GM19099 (cell line): Measurements from ENCODE around the gene DDX47.

ENCODE experiments used
- POLR2A ChIP-seq: IDR thresholded peaks from 3 replicates; pipeline ENCODE4 v1.6.1; 2011; ENCODE audit warnings: low read depth; ENCODE audit not compliant: insufficient read length; ENCODE audit errors: extremely low read depth

DDX47 gene

DNA sequence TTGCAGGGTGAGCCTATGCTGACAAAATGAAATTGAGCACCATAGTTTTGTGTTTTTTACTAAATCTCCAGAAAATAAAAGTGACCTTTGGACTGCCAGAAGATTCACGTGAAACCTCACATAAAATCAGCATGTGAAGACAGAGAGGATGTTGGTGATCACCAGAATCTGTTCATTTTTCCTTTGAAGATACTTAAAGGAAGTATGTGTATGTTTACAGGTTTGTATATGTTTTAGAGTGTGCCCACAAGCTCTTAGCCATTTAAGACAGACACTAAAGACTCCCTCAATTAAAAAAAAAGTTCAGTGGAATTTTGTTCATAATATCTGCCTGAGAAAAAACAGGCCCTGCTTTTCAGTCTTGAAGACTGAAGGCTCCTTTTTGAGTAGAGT lies 25.9 kb downstream of the DDX47 start:
- TF ChIP-seq POLR2A: no peak

DNA sequence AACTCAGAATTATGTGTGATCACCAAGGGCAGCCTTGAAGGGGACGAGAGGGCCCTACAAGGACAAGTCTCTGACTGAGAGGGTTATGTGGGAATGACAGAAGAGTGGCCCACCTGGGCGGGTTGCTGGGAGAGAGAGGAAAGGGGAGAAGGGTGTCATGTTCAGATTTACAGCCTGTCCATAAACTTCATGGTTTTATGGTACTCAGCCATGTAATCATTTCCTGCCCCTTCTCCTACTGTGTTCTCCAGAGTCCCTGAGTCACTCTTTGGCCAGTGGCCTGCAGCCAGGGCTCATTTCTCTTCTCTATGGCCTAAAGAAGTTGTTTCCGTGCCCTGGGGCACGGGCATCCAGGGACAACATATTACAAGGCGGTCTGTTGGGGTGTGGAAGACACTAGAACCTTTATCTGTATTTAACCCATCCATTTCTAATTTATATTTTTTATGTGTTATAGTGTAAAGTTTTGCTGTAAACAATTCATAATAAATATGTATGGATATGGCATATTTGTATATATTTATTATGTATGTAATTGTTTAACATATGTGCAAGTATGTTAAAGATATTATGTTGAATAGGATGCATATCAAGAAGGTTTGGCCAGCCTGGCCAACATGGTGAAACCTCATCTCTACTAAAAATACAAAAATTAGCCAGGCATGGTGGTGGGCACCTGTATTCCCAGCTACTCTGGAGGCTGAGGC lies 26.9 kb downstream of the DDX47 start:
- TF ChIP-seq POLR2A: no peak

DNA sequence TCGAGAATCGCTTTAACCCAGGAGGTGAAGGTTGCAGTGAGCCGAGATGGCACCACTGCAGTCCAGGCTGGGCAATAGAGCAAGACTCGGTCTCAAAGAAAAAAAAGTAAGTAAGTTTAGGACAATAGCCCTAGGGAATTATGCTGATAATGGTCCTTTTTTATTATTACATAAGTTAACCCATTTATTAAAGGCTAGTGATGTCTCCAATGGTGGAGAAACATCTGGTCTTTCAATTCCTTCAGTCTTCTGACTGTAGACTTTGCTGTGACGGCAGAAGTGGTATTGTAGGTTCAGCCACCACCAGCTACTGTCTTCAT lies 27.4 kb downstream of the DDX47 start:
- no peak for TF ChIP-seq POLR2A

DNA sequence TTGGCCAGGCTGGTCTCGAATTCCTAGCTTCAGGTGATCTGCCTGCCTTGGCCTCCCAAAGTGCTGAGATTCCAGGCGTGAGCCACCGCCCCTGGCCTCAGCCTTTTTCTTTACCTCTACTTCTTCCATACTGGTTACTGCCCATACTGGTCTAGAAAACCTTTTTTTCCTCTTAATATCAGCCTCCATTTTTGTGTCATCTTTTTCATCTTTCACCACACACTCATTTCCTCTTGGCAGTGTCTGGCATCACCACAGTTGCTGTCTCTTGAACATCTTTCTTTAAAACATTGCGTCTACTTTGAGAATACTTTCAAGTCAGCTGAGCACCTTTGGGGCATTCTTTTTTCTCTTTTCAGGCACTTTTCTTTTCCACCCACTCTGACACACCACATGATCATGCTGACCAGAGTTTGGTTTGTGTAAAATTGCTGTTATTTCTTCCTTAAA lies 32.7 kb downstream of the DDX47 start:
- TF ChIP-seq POLR2A: no peak

DNA sequence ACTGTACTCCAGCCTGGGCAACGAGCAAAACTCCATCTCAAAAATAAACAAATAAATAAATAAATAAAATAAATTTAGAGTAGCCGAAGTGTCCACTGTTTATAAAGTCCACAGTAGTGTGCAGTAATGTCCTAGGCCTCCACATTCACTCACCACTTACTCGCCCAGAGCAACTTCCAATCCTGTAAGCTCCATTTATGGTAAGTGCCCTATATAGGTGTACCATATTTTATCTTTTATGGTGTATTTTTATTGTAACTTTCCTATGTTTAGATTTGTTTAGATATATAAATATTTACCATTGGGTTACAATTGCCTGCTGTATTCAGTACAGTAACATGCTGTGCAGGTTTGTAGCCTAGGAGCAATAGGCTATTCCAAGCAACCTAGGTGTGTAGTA lies 40.3 kb downstream of the DDX47 start:
- no peak for TF ChIP-seq POLR2A

DNA sequence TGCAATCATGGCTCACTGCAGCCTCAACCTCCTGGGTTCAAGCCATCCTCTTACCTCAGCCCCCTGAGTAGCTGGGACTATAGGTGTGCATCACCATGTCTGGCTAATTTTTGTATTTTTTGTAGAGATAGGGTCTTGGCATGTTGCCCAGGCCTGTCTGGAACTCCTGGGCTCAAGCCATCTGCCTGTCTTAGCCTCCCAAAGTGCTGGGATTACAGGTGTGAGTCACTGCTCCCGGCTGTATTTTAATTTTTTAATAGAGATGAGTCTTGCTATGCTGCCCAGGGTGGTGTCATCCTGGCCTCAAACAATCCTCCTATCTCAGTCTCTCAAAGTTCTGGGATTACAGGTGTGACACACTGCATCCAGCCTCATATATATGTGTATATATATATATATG lies 46.5 kb downstream of the DDX47 start:
- TF ChIP-seq POLR2A: no peak

DNA sequence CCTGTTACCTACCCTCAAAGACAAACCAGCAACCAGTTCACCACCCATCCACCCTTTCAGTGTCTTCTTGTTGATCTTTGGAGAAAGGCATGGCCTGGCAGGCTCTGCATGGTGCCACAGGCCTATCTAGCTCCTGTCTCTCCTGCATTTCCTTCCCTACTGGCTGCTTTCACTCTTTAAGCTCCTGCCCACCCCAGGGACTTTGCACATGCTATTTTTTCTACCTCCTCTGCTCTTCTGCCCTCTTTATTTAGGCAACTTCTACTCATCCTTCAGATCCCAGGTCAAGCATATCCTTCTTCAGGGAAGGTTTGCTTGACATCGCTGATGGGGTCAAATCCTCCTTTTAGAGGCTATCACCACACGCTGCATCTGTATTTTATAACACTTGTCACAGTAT lies 51.1 kb downstream of the DDX47 start:
- no peak for TF ChIP-seq POLR2A

DNA sequence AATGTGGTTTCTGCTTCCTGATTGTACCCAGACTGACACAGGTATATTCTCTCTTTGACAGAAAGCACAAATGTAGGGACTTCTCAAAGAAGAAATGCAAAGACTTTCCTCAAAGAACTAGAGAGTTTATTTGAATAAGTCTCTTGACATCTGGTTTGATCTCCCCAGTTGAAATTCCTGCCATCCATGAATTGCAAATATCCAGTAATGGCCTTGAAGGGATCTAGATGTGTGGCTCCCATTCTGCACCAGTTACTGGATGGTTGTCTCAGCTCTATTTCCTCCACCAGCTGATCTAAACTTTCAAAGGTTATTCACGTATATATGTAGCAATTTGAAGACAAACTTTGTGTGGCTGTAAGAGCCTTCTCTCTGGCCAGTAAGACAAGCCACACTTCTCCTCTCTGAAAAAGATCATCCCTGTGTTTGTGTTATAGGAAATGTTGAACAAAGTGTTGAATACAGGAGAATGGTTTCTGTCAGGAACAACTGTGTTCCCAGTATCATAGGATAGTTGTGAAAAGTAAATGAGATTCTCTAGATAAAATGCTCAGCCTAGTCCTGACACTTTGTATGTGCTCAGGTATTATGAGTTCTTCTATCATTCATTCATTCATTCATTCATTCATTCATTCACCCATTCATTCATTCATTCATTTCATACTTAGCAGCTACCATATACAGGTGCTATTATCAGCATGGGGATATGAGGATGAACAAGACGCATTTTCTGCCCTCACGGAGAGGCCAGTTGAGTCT lies 55.5 kb downstream of the DDX47 start:
- no peak for TF ChIP-seq POLR2A

DNA sequence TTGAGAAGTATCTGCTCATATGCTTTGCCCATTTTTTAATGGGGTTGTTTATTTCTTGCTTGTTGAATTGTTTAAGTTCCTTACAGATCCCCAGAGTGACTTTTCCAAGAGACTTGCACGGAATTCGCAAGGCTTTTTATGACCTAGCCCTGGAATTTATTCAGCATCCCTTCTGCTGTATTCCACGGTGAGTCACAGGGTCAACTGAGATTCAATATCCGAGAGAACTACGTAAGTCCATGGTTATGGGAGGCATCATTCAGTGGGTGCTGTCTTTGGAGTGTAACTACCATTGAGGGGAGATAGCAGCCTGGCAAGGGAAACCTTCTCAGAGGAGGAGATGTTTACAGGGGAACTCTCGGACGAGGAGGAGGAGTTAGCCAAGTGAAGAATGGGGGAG lies 57.3 kb downstream of the DDX47 start:
- no peak for TF ChIP-seq POLR2A

DNA sequence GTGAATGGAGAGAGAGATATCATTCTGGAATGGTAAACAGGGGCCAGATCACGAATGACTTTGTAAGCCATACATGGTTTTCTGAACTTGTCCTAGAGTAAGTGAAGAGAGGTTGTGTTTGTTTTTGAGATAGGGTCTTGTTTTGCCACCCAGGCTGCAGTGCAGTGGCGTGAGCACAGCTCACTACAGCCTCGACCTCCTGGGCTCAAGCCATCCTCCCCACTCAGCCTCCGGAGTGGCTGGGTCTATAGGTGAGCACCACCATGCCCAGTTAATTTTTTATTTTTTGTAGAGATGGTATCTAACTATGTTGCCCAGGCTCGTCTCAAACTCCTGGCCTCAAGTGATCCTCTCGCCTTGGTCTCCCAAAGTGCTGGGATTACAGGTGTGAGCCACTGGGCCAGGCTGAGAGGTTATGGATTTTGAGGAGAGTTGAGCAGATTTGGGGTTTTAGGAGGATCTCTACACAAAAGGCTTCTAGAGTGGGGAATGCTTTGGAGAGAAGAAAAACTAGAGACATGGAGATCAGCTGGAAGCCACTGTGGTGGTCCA lies 58.5 kb downstream of the DDX47 start:
- TF ChIP-seq POLR2A: no peak

DNA sequence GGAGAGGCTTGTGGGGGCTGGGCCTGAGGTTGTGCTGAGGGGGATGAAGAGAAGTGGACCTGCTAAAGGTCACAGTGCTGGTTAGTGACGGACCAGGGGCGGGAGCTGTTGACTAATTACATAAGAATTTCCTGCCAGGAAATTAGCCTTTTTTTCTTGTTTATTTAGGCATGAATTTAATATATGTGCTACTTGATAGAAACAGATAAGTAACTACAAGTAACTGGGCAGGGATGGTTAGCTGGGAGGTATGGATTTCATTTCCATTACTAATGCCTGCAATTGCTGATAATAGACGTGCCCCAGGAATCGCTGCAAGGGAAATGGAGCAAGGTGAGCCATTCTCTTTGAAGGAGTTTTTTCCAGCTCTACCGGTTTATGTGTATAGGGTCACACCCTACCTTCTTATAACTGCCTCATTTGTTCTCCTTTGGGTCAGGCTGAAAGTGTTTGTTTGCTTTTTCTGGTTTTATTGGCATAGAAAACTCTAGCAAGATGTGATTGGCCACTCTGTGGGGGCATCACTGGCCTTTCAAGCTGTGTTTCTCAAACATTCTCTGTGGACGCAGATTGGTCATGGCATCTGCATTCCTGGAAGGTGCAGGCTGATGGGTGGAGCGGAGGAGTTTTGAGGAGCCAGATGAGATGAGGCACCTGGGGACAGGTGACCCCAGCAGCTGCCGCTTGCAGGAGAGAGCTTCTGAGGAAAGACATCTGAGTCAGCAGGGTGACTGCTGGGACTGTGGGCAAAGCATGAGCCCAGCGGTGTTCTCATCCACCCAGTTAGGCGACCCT lies 59.2 kb downstream of the DDX47 start:
- no peak for TF ChIP-seq POLR2A

DNA sequence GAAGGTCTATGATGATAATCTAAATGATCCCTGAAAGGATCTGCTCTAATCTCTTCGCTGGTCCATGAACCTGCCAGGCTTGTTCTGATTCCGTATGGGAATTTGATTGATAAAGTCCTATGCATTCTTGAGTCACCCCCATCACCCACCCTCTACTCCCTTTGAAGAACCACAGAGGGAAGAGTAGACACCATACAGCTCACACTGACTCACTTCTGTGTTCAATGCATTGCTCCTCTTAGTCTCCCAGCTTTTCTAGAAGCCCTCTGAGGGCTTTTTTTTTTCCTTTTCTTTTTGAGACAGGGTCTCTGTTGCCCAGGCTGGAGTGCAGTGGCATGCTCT lies 59.8 kb downstream of the DDX47 start:
- TF ChIP-seq POLR2A: no peak

DNA sequence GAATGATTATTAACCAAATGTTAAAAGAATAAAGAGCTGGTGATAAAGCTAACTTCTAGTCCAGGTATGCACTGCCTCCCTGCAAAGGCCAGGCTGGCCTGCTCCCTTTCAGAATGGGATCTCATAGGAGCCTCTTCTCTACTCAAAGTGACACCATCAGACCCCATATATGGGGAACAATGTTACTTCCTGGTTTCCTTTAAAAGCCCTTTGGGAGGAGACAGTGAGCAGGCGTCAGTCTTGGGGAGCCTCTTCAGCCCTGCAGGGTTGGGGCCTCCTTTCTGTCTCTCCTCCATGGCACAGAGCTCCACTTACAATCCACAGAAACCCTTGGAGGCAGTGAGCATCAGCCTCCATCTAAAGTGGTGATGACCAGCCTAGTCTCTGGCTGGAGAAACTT lies 60.9 kb downstream of the DDX47 start:
- no peak for TF ChIP-seq POLR2A

DNA sequence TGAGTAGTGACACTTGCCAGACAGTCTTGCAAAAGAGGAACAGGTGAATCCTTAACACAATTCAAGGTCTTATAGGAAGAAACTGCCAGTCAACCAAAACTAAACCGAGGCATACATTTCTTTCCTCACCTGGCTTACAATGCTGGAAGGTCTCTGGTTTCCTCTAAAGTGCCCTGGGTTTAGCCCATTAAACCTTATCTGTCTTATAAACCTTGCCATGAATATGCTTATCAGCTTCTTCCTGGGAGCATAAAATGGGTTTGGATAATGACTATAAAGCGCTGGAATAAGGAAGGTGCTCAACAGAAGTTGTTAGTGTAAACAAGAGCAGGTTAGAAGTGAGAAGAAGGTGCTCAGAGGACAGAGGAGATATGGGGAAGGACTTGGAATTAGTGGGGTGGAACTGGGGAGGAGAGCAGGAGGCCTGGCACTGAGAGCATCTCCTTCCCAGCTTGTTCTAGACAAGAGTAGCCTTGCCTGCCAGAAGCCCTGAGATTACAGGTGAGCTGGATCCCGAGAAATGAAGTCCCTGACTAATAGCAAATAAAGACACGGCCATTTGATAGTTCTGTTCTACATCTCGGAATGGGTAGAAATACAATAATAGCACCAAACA lies 64.1 kb downstream of the DDX47 start:
- no peak for TF ChIP-seq POLR2A

DNA sequence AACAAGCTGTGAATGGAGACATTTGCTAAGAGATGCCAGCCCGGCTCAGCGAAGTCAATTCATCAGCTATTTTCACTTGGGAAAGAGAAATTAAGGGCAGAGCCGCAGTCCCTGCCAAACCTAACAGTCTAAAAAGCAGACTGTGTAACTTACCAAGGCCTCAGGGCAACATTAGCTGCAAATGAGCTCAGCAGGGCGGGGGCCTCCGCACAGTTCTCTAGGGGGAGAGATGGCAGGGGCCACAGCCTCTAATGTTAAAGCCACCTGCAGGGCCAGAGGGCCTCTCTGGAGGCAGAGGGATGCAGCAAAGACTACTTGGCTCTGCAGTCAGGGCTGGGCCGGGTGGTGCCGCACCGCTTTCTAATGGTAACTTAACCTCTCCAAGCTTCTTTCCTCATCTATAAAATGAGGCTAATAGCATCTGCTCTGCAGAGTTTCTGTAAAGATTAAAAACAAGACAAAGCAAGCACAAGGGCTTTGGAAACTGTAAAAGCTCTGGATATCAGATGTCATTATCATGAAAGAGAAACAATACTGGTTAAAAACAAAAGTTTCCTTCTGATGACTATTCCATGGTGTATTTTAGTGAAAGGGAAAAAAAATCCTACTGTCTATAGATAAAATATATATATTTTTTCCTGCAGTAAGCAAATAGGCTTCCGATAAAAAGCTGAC lies 64.8 kb downstream of the DDX47 start:
- TF ChIP-seq POLR2A: no peak
